OCI-M2 (cell line): ENCODE measurements around the gene FTHL17.
A peak's percentile ranks its signal among the peaks of the same experiment; 100 is the strongest.

Experiments used
- DNase-seq: peaks from one replicate; lab custom pipeline; 2025; ENCODE audit not compliant: unreplicated experiment; lab: John Stamatoyannopoulos, UW

FTHL17 gene

DNA sequence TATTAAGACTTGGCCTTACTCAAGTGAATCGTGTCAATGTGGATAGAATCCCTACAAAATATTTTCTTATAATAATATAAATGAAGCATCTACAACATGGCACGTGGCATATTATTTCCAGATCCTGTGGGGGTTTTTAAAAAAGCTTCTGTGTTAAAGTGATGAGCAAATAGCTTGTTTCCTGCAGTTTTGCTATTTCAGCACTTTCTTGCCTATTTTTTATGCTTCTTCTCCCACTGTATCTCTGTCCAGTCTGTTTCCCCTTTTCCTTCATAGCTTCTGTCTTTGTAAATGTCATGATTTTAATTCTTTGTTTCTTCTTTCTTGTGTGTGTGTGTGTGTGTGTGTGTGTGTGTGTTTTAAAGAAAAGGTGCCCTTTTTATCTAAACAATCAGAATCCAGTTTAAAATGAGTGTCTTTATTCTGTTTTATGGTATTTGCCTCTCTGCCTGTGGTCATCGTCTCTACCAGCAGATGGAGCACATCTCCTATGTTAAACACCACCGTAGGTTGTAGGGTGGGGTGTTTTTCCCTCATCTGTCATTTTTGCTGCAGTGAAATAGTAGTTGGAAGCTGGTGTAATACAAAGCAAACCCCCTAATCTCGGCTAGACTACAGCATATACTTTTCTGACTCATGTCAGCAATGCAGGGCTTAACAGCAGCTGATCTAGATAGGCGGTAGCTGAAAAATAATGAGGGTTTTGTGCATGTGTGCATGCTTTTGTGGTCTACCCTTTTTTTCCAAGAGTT, 33.1 kb downstream of the FTHL17 start:
- DNase-seq = no peak

- DNase-seq = peak; percentile 2
Measured at GRCh38 chrX:31036895-31037294, 34.9 kb downstream of the FTHL17 start.

GRCh38 chrX:31027351-31027750, 44.5 kb downstream of the FTHL17 start:
- DNase-seq = no peak

GRCh38 chrX:31024866-31025265, 47.0 kb downstream of the FTHL17 start:
- no peak for DNase-seq

DNA sequence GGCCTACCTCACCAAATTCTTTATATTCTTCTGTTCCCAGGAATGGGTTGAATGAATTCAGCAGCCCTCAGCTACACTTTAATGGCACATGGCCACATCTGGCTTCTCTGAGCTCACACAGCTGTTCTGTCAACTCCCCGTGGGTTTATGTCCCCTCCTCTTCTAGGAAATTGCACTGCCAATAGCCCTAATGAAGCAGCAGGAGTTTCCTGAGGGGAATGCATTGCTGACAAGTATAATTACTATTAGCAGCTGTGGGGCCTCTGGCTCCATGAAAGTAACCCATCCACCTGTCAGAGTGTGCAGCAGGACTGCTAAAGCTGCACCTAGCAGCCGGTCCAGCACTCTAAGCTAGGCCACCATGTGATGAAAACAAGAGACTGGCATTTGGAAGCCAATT, 50.3 kb downstream of the FTHL17 start:
- DNase-seq = no peak
